GM18505 (cell line): ENCODE results near the gene RPTN.

Experiments
- ATAC-seq: cut with Tn5 transposase; IDR thresholded peaks from one replicate; pipeline ENCODE4 v1.9.1; 2021; ENCODE audit not compliant: unreplicated experiment
- POLR2A ChIP-seq: IDR thresholded peaks from 4 replicates; pipeline ENCODE4 v1.6.1; 2011; ENCODE audit warnings: borderline replicate concordance; ENCODE audit not compliant: insufficient read depth, insufficient read length; ENCODE audit errors: extremely low read depth

RPTN gene, protein sequence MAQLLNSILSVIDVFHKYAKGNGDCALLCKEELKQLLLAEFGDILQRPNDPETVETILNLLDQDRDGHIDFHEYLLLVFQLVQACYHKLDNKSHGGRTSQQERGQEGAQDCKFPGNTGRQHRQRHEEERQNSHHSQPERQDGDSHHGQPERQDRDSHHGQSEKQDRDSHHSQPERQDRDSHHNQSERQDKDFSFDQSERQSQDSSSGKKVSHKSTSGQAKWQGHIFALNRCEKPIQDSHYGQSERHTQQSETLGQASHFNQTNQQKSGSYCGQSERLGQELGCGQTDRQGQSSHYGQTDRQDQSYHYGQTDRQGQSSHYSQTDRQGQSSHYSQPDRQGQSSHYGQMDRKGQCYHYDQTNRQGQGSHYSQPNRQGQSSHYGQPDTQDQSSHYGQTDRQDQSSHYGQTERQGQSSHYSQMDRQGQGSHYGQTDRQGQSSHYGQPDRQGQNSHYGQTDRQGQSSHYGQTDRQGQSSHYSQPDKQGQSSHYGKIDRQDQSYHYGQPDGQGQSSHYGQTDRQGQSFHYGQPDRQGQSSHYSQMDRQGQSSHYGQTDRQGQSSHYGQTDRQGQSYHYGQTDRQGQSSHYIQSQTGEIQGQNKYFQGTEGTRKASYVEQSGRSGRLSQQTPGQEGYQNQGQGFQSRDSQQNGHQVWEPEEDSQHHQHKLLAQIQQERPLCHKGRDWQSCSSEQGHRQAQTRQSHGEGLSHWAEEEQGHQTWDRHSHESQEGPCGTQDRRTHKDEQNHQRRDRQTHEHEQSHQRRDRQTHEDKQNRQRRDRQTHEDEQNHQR

DNA sequence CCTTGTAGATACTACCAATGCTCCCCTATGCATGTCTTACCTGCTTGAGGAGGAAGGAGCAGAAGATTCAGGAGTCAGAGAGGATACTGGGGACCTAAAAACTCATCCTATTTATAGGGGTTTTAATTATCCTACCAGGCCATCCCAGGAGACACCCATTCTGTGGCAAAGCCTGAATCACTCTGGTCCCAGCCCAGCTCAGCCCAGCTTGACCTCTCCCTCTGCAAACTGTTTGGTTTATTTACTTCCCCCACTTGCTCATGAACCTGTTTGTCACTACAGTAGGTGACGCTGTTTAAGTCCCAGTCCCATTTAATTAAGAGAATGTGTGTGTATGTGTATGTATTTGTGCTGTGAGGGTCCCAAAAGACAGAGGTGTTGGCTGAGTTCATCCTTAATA lies at the start of gene RPTN:
RPTN (minus strand) TSS at position 85 of the 400 bp plus-strand sequence. CDS start 1,339 bp downstream, outside the sequence.
- no peak for ATAC-seq
- no peak for TF ChIP-seq POLR2A

DNA sequence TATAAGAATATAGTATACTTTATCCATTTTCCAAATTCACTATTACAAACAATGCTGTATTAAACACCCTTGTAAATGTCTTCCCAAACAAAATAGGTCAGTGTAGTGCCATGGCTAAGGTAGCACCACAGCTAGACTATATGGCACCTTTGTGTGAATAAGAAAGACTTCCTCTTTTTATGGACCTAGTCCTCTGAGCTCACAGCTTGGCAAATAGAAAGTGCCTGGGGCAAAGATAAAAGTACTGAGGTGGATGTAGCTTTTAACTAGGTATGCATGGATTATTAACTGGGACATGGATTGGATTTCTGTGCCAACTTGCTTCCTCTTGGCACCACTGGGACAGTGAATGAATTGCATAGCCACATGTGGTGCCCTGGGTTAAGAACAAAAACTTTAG lies 40.0 kb upstream of the RPTN start:
- TF ChIP-seq POLR2A, result no peak
- no peak for ATAC-seq

DNA sequence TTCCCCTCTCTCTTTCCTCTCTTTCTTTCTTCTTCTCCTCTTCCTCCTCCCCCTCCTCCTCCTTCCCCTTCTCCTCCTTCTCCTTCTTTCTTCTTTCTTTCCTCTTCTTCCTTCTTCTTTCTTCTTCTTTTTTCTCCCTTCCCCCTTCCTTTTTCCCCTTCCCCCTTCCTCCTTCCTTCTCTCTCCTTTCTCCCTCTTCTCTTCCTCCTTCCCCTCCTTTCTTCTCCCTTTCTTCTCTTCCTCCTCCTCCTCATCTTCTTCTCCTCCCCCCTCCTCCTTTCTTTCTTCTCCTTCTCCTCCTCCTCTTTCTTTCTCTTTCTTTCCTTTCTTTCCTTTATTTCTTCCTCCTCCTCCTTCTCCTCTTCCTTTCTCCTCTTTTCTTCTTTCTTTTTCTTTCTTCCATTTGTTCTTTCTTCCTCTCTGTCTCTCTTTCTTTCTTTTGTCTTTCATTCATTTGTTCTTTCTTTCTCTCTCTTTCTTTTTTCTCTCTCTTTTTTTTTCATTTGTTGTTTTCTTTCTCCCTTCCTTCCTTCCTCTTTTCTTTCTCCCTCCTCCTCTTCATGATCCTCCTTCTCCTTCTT lies 38.4 kb upstream of the RPTN start:
- ATAC-seq, result no peak
- TF ChIP-seq POLR2A, result no peak

DNA sequence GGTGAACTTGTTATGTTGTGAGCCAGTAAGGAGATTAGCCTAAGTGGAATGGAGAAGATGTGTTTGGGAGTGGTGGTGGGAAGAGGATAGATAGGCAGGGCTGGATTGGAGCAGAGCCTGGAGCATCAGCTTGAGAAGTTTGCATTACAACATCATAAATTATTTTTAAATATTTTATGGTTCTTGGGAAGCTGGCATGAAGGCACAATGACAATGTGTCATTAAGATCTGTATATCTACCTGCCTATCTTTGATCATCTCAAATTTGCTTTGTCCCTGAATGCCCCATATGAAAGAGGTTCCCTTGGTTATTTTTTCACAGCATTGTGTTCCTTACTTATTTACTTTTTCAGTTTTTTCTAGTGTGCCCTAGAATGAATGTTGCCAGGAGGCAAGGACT lies 32.7 kb upstream of the RPTN start:
- TF ChIP-seq POLR2A, result no peak
- no peak for ATAC-seq

DNA sequence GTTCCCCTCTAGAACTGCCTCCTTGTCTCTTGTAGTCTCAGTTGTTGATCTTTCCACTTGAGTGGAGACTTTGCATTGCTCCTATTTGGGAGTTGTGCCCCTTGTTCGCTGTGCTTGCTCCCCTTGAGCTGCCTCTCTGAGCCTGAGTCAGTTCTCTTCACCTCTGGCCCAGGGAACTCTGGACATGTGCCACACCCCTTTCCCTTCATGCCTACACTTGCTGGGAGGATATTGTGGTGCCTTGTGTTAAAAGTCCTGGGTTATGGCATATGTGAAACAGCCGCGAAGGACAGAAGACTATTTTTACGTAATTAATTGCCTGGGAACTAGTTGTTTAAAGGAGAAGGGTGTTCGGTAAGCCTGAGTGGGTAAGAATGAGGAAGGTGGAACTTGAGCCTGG lies 32.2 kb upstream of the RPTN start:
- no peak for TF ChIP-seq POLR2A
- ATAC-seq, result no peak

DNA sequence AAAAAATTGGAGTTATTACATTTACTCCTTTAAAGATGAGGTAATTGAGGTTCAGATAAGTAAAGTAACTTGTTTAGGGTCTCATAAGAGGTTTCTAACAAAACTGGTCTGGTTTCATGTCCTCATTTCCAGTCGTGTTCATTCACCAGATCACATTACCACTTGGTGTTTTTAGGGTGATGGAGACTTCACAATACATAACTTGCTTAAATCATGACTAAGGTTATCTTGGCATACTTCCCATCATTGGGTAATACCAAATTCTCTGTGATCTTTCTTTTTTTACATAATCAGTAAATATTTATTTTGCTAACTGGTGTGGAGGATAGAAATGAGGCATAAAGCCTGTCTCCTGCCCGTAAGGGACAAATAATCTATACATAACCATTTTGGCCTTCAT lies 31.6 kb upstream of the RPTN start:
- no peak for ATAC-seq
- TF ChIP-seq POLR2A, result no peak

DNA sequence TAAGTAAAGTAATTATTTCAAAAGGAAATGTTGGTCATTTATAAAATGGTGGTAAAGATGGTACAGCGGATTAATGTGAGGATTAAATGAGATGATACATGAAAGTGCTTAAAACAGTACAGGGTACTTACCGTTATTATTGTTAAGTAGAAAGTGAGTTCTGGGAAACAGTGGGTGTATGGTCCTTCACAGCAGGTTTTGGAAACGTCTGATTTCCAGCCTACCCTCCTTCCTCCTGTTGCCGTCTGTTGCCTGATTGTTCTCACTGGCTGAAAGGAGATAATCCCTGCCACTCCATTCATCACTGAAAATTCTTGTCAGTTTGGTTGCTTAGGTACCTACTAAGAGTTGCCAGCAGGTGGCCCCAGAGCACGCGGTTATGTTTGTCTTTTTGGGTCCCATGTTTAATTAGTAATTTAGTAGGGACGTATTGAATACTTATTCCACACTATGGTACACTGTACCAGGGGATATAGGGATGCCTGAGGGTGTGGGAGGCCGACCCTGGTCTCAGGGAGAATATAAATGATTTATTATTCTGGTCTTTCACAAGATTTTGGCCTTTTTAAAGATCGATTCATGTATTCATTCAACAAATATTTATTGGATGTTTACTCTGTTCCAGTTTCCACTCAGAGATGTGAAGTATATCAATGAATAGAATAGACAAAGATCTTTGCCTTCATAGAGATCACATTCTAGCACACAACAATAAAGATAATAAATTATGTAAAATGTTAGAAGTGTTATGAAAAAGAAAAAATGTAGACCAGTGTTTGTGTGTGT lies 30.8 kb upstream of the RPTN start:
- ATAC-seq, result no peak
- TF ChIP-seq POLR2A, result no peak

DNA sequence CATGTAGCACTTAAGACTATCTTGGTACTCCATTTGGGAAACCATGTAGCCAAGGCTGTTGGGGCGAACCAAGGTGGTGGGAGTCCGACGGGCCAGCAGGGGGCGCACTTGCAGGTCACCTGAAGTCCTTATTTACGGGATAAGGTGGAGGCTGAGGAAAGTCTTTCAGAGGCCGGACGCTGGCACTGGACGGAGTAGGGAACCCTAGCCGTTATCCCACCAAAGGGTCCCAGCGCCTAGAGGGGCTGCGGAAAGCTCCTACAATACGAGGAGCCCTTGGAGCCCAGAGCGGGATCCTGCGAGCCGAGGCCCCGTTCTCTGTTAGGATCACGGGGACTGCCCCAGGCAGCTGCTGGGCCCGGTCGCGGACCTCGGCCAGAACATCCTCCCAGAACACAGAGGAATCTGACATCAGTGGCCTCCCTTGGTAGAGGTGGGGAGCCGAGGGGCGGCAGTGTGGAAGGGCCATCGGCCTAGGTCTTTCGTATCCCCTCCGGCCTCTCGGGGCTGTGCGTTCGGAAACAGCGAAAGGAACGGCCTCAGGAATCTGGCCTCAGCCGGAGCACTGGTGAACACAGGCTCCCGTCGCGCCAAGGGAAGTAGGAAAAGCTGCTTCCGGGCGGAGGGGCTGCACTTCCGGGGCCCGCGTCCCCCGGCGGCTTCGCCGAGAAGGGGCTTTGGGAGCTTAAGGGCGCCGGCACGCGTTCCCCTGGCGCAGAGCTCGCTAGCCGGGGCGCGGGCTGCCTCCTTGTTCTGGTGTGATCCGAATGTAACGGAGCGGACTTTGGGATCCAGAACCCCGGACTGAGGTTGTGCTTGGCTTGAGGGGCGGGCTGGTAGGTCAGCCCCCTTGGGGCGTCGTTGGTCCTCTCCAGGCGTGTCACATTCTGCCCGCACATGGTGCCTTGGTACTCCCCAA lies 29.9 kb upstream of the RPTN start:
- no peak for ATAC-seq

DNA sequence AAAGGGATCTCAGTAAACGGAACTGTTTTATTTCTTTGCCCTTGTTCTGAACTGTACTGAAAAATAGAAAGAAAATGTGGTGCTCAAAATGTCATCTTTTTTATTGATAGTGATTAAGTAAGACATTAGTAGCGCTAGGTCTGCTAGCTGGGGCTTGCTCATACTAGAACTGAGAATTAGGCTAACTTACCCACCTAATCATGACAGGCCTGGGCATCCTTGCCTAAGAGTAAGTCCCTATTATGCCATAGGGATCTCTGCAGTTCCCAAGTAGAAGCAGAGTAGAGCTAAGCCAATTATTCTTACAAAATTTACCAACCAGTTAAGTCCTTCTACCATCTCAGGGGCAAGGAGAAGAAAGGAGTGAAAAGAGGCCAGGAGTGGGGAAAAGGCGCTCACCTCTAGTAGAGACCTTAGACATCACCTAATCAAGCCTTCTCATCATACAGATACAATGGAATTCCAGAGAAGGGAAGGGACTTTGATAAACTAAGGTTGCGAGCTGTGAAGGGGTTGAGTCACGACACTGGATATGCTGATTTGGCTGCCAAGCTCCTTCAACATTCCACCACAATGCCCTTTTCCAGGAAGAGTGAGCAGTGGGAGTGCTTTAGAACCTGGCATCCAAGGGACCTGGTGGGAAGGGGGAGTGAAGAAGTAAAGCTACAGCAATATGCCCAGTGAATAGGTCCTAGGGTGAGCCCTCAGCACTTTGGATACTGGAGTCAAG lies 27.7 kb upstream of the RPTN start:
- no peak for TF ChIP-seq POLR2A
- no peak for ATAC-seq

More for the DNA sequence above, 29.9 kb upstream of the RPTN start:
- no peak for TF ChIP-seq POLR2A

DNA sequence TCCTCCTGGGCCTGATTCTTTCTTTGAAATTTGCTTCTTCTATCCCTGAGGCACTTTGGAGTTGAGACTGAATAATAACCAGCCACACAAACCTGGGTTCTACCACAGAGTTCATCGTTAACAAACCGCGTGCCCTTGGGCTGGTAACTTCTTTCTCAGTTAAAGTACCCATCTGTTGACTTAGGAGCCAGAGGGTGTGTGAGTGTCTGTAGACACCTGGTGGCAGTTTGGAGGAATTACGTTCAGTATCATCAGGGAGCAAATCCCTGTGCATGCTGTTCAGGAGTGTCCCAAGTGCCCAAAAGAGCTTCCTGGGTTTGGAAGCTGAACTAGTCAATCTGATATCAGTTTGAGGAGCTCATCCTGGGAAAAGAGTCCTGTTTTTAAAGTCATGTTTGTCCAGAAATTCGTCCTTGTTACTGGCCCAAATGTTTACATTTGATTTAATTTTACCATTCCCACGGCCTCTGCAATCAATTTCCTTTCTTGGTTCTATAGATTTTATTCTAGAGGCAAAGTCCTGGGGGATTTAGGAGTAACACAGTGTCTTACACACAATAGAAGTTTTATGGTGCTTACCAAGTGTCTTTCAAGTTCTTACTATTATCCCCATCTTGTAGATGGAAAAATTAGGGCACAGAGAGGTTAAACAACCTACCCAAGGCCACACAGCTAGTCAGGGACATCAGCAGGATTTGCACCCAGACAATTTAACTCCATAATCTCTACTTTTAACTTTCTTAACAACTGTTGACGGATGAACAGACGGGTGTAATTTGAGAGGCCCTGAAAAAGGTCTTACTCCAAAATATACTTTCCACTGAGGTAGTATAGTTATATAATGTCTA lies 26.7 kb upstream of the RPTN start:
- no peak for ATAC-seq

DNA sequence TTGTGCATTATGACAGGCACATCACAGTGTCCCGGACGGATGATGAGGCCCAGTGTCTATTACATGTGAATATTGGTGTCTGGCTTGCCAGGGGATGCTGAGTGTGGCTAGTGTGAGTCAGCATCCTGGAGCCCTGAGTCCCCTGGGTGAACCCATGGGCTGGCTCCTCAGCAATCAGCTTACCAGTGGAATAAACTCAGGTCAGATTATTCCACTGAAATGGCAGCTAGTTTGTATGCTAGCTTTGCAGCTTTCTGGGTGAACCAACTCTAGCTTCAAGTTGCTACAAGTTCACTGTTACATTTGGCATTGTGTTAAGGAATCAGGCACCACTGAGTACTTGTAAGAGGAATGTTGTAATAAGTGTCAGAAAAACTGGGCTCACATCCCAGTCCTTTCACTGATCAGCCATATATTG lies 23.9 kb upstream of the RPTN start:
- ATAC-seq, result no peak
- TF ChIP-seq POLR2A, result no peak

More for the DNA sequence above, 26.7 kb upstream of the RPTN start:
- no peak for TF ChIP-seq POLR2A
